Measurements from ENCODE around the gene TTC24.
A peak's percentile ranks its signal among the peaks of the same experiment; 100 is the strongest.
"Not testable (repeated sequence)": the region's sequence is repeated elsewhere in the genome, so short reads cannot be mapped to it uniquely, and the experiment has no call there.

TTC24 gene

DNA sequence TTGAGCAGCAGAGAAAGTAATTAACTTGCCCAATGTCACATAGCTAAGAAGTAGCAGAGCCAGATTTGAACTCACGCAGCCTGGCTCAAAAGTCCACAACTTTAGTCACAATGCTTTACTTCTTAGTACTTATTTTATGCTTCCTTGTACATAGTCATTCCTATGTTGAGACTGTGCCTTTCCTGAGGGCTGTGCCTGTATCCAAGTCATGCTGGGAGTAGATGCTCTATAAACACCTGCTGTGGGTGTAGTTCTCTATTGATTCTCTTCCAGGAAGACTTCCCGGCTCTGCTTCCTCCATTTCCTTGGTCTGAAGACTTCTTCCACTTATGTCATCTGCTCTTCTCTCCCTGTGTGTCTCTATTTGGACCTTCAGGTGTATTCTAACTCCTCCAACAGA is 23.8 kb upstream of the TTC24 start:
- FAIRE-seq = no peak

DNA sequence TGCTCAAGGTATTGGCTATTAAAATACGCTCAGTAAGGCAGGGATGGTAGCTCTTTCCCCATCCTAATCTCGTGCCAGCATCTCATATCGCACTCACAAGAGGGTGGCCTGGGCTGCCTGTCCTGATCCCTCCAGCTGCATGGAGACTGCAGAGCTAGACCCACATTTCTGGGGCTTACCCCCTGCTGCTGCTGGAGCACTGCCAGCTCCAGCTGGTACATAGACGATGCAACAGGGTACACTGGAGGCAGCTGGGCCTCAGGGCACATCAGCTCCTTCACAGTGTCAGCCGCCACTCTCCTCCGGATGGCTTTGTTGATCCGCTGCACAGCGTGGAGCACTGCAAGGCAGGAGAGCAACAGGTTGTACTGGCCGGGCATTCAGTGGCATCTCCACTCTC is 23.2 kb upstream of the TTC24 start:
- FAIRE-seq = no peak

DNA sequence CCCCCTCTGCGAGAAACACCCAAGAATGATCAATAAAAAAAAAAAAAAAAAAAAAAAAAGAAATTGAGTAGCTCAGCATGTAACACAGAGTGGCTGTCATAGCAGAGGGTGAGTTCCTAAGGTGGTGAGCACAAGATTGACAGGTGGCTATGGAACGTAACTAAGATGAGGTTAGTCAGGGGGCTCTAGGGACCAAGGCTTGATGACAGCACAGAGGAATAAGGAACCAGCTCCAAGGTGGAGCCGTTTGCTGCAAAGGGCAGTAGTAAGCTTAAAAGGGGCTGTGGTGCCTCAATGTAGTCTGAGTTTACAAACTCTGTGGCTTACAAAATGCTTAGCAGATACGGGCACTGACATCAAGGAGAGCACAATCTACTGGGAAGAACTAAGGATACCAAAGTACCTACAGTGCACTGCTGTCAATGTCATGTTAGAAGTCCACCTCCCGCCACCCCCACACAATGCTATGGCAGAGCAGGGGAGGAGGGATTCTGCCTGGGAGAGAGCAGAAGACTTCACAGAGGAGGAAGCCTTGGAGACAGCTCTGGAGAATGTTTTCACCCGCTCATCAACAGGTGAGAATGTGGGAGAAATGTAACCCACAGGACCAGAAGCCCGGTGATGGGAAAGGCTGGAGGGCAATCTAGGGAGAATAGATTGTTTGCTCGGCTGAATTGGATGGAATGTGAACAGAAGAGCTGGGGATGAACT is 20.3 kb upstream of the TTC24 start:
- FAIRE-seq = no peak

DNA sequence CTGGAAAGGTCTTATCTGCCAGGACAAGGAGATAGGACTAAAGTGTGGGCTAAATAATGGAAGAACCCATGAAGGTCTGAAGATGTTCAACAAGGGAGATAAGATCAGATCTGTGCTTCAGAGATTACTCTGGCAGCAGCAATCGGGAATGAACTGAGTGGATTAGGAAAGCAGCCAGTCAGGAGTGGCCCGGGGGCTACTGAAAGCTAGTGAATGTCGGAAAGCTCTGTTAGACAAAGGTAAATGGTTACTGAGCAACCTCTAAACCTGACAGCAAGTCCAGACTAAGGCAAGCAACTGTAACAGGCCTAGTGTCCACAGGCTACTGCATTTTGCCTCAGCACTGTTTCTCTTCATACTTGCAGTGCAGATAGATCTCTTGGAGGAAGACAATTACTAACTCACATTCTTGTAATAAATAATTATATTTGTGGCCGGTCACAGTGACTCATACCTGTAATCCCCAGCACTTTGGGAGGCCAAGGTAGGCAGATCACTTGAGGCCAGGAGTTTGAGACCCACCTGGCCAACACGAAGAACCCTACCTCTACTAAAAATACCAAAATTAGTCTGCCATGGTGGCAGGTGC is 19.6 kb upstream of the TTC24 start:
- FAIRE-seq = no peak

DNA sequence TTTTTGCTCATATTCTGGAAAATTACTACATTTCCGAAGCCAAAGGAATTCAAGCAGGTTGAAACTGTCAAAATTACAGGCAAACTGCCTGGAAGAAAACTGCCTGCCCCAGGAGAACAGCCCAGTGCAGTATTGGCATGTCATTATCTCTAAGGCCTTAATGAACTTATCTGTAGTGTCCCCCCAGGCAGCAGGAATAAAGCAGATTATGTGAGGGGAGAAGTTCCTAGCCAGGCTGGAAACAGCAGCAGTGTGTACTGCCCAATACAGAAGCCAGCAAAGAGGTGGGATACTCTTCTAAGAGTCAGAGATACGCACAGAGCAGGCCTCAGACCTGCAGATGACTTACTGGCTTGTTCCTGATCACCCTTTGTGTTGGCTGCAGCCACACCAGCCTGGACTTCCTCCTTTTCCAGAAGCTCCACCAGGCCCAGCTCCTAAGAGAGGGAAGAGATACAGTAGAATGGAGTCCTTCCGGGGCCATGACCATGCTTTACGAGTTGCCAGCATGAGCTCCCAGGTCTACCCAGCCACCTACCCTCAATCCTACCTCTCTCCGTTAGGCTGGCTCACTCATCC is 18.8 kb upstream of the TTC24 start:
- no peak for FAIRE-seq

DNA sequence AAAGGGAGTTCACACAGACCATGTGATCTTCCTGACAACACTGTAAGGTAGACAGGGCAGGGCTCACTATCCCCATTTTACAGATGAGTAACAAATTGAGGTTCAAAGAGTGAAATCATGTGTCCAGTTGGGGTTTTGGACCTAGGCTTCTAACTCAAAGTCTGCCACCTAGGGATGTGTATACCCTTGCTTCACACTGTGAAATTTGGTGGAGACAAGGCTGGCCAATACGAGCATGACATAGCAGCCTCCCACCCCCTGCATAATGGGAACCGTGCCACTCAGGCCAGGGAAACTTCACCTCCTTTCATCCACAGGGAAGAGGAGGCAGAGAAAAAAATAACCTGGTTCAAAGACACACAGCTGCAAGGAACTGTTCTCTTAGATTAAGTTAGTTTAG is 14.0 kb upstream of the TTC24 start:
- FAIRE-seq = no peak

DNA sequence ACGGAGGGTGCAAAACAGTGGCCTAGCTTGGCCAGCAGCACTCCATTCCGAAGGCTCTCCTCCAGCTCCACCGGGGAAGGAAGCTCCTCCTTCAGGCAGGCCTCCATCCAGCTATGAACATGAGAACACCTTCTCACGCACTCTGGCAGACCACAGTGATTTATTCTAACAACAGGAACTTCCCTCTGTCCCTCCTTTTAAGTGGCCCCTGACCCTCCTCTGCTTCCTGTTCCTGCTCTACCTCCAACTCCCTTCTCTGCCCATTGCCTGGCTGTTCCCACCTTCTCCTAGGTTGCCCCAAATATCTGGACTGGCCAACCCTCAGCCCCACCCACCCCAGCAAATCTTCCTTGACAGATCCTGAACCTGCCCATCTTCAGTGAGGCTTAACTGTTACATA is 13.1 kb upstream of the TTC24 start:
- FAIRE-seq = no peak

DNA sequence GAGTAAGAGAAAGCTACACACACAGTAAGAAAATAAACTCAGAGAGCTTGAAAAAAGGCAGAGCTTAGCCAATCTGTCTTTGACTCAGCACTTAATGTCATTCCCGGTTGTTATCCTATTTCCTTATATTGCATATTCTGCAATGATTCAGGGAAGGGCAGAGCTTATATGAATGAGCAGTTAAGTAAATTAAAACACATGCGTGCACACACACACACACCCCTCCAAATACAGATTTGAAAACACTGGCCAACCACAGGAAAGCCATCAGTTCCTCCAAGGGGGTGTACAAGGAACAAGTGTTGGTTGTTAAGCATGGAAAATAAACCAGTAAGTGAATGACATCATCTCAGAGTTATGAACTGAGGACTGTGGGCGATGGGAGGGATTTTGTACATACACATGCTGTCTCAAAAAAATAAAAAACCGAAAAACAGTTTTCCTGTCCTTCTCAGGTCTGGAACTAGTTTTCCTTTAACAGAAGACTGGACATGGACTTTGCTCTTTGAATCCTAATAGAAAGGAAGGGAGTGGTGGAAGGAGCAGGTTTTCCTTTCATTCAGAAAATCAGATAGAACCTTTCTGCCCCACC is 8.2 kb upstream of the TTC24 start:
- no peak for FAIRE-seq

DNA sequence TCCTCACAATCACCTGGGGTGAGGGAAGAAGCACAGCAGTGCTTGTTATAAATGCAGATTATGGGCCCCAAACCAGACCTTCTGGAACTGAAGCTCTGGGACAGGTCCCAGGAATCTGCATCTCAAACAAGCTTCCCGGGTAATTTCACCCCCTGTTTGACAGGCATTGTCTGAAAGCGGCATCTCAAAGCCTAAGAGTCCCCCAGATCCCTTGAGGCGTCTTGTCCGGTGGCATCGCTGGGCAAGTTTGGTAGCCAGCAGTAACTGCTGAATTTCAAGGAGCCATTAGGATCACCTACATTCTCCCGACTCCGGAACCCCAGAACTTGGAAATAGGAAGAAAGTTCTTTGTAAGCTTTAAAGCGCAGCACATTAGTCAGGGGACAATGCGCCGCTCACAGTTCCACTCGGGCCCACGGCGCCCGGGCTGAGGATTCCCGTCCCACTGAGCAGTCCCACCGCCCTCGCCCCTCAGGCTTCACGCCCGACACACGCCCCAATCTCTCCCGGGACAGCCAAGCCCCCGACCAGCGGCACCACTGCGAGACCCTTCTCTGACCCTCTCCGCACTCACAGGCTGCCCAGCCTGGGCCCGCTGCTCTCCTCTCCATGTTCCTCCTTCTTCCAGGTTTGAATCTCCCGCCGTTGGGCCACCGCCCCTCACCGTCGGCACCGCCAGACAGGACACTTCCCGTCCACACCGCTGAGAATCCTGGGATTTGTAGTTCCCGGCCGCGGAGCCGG is 7.4 kb upstream of the TTC24 start, which contains the start of gene IQGAP3:
TSS of gene IQGAP3 (minus strand) at position 647 of the 744 bp plus-strand sequence. CDS start at position 611, 36 bp downstream.
- no peak for FAIRE-seq

DNA sequence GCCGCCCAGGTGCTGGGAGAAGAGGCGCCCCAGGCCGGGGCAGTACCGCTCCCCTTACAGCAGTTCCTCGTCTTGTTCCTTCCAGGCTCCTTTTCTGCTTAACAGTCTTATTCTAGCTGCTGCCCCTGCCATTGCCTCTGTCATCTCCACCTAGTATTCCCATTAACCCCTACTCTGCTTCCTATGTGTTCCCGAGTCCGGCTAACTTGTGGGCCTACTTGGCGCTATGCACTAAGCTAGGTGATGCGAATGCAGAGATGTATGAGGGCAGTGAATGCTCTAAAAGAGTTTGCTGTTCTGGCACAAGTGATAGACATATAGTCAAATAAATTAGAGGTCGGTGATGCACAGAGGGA is 6.9 kb upstream of the TTC24 start:
- no peak for FAIRE-seq

DNA sequence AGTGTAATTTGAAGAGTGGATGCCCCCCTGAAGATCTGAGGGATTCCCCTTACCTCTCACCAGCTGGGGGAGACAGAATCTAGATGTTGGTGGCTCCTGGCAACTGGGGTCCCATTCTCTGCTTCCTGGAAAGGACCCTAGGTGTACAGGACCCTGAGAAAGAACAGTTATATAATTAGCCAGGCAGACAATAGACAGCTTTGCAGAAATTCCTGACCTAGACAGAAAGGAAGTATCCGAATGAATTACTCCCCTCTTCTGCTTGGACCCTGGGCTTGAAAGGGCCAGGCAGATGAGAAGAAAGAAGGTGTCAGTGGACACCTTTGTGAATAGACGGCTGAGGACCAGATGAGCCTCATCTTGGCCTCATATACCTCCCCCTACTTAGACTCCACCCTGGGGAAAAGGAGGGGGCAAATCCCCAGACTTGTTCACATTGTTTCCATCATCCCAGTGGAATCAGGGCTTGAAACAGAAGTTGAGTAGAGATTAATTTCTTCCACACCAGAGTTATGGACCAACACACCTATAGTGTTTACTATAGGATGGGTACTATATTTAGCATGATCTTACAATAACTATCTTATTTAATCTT is 5.4 kb upstream of the TTC24 start:
- no peak for FAIRE-seq

DNA sequence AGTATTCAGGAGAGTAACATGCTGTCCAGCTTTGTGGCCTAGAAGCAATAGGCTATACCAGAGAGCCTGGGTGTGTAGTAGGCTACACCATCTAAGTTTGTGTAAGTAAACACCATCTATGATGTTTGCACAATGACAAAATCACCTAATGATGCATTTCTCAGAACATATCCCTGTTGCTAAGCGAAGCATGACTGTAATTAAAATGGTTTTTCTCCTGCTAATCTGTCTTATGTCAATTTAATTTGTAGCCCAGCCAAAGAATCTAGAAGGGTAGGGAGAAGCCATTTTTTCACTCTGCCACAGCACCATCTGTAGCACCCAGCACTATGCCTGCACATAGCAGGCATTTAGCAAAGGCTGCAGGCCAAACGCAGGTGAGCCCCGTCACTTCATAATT is 2.0 kb upstream of the TTC24 start:
- FAIRE-seq = no peak

DNA sequence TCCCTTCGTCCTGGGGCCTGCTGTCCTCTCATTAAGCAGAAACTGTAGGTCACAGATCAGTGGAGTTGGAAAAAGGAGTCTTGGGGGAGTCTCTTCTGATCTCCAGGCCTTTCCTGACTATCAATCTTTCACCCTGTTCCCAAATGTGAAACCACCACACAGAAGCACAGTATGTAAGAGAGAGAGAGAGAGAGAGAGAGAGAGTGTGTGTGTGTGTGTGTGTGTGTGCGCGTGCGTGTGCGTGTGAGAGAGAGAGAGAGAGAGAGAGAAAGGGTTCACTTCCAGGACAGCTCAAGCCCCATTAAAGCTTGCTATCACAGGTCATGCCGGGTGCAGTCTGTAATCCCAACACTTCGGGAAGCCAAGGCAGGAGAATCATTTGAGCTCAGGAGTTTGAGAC is 1.5 kb upstream of the TTC24 start:
- no peak for FAIRE-seq

DNA sequence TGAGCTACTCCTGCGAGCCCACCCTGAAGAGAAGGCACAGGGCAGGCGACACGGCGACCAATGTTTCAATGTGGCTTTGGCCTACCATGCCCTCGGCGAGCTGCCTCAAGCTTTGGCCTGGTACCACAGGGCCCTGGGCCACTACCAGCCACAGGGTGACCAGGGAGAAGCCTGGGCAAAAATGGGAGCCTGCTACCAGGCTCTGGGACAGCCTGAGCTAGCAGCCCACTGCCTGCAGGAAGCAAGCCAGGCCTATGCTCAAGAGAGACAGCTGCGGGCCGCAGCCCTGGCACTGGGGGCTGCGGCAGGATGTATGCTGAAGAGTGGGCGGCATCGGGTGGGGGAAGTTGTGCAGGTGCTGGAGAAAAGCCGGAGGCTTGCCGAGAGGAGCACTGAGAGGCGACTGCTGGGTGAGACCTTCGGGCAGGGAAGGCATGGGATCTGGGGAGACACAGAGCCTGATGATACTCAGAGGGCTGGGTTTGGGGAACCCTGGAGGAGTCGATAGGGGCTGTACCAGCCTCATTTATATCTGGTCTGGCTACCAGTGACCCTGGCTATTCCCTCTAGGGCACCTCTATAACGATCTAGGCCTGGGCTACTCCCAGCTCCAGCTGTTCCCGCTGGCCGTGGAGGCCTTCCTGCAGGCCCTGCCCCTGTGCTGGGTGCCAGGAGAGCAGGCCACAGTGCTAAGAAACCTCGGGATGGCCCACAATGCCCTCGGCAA is 2.3 kb downstream of the TTC24 start:
- no peak for FAIRE-seq

DNA sequence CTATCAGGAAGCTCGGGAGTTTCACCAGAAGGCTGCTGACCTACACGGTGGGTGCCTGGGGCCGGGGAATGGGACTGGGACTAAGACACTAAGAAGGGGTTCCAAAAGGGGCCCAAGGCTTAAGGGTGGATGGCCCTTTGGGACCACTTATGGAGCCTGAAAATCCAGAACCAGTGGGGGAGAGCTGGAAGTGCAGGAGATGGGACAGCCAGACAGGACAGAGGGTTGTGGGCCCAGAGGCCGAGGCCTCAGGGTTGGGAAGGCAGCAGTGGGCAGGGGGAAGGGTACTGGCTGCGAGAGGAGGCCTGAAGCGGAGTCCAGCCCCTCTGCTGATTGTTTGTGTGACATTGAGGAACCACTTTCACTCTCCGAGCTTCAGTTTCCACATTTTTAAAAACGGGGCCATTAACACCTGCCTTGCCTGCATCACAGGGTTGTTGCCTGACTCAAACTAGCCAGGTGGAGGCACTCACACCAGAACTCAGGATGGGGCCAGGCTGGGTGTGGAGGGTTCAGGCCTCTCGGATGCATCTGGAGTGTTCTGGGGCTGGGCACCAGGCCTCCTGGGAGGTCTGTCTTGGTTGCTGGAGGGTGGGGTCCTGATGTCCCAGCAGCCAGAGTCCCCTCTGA is 3.0 kb downstream of the TTC24 start:
- no peak for FAIRE-seq

DNA sequence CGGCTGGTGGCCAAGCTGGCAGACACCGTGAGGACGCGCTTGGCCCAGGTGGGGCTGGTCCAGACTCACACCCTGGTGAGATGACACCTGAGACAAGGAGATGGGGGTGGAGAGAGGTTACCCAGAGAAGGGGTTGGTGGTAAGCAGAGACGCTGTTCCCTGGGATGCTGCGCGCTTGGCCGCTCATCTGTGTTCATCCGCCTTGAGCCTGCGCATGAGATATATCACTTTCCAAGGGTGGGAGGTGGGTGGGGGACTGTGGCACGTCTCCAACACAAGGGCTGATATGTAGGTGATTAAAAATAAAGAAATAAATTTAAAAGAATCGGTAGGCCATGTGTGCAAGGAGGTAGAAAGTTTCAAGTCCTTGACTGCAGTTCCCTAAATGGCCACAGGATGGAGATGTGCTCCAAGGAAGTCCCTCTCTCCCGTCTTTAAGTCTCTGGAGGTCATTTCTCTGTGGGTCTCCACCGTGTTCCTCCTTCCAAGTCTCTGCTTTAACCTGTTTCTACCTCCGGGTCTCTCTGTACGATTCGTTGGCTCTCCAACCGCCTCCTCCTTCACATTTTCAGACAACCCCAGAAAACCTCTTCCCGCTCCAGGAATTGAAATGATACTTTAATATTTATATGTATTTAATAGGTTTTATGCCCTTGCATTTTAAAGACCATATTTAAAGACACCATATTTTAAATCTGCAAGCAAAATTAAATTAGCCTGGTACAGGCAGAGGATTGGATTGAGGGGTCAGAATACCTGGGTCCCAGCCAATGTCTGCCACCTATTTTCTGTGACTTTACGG is 4.5 kb downstream of the TTC24 start:
- FAIRE-seq = peak; percentile 56

DNA sequence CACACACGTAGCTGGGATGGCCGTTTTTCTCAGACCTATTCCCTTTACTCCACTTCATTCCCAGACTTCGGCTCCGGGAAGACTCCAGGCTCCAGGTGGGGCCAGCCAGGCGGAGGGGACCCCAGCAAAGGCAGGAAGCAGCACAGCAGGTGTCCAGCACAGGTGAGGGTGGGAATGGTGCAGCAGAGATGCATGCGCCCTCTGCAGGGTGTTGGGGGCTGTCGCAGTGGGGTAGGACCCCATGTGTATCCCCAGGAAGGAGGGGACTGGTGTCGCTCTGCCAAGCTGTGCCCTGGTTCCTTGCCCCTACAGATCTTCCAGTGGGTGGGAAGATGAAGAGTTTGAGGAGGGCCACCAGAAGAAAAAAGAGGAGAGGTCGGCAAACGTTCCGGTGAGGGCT is 5.3 kb downstream of the TTC24 start:
- FAIRE-seq = no peak

DNA sequence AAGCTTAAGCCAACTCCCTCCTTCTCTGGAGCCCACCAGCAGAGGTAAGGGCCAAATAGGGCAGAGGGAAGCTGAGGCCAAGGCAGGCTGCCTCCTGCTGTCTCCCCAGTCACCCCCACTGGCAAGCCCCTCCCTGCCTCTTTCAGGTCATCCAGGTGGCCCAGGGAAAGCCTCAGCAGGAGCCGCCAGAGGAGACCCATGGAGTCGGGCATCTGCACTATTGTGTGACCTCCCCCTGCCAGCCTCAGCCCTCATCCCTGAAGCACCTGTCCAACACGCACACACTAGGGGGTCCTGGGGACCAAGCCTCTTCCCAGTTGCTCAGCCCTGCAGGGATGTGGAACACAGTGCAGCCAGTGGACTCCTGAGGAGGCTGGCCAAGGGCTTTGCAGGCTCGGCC is 6.8 kb downstream of the TTC24 start:
- FAIRE-seq = no peak

DNA sequence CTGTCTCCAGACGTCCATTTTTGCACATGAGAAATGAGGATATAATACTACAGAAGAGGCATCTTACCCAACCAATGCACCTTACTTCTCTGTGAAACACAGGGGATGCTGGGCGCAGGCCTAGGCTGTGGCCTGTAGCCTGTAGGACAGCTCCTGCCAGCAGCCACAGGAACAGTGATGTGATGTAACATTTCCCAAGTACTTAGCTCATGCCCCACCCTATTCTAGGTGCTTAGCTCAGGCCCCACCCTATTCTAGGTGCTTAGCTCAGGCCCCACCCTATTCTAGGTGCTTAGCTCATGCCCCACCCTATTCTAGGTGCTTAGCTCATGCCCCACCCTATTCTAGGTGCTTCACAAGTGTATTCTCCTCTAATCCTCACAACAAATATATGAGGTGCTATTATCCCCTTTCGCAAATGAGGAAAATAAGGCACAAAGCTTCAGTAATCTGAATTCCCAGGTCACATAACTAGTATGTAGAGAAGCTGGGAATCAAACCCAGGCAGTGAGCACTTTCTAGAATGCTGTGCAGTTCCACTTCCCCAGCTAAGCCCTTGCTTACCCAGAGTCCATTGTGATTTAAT is 7.5 kb downstream of the TTC24 start:
- FAIRE-seq = no peak

DNA sequence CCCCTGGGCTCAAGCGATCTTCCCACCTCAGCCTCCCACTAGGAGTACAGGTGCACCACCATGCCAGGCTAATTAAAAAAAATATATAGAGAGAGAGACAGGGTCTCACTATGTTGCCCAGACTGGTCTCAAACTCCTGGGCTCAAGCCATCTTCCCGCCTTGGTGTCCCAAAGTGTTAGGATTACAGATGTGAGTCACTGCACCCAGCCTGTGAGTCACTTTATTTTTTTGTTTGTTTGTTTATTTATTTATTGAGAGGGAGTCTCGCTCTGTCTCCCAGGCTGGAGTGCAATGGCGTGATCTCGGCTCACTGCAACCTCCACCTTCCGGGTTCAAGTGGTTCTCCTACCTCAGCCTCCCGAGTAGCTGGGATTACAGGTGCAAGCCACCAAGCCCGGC is 8.4 kb downstream of the TTC24 start:
- not testable (repeated sequence) for FAIRE-seq

DNA sequence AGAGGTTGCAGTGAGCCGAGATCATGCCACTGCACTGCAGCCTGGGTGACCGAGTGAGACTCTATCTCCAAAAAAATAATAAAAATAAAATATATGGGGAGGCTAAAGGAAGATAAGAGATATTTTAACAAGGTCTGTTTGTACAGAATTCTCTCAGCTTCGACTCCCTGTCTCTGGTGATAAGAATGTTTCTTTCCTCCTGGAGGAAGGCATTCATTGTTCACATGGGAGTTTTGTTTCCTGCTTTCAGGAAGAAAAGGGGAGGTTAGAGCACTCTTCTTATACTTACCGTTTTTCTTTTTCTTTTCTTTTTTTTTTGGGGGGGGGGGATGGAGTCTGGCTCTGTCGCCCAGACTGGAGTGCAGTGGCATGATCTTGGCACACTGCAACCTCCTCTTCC is 10.0 kb downstream of the TTC24 start:
- FAIRE-seq = no peak

Measured in A204.1 (cell line).